Psoas muscle (tissue), 8 donors: ENCODE data around the gene DAO. TPM values are rescaled to one million over a fixed set of nuclear protein-coding genes. Genes with fewer than 3 reads are reported as not detected.

Experiments
- ATAC-seq, 4 donors: fragments of 200-7000 bp; cut with Tn5 transposase; one replicate each; pipeline ENCODE4 v1.9.1; 2020; ENCODE audit warnings: moderate library complexity in 3 of 4, mild to moderate bottlenecking in 2 of 4
- DNase-seq, 2 donors: peaks; one replicate each; pipeline ENCODE4 v3.0.0-alpha.2; 2020
- H3K27ac ChIP-seq: fragments of 200-600 bp; one replicate; pipeline ENCODE4 v1.8.0; 2022
- H3K27me3 ChIP-seq, 3 donors: fragments of 200-600 bp in 1 of 3; one replicate each; pipeline versions ENCODE4 v1.6.1 to v1.8.0; 2013 to 2022; ENCODE audit warnings: low read length in 2 of 3, mild to moderate bottlenecking in 2 of 3, moderate library complexity in 1 of 3; ENCODE audit not compliant: insufficient read depth in 3 of 3
- H3K36me3 ChIP-seq, 2 donors: fragments of 200-600 bp in 1 of 2; one replicate each; pipeline versions ENCODE4 v1.6.1 to v1.8.0; 2013 to 2022; ENCODE audit warnings: low read depth in 1 of 2, mild to moderate bottlenecking in 1 of 2, moderate library complexity in 1 of 2; ENCODE audit not compliant: insufficient read depth in 1 of 2
- H3K4me1 ChIP-seq: fragments of 200-600 bp; one replicate; pipeline ENCODE4 v1.8.0; 2022
- H3K4me3 ChIP-seq: fragments of 200-600 bp; one replicate; pipeline ENCODE4 v1.8.0; 2022; ENCODE audit warnings: mild to moderate bottlenecking
- H3K9me3 ChIP-seq: fragments of 200-600 bp; one replicate; pipeline ENCODE4 v1.8.0; 2022
- WGBS, 3 donors: extraction: QIAGEN DNeasy Blood & Tissue Kit; methylation state at CpG; one replicate each; pipeline versions ENCODE4 v1.1.6 to v1.1.7; 2013; 5-methylcytosine and 5-hydroxymethylcytosine counted together
- intact Hi-C, 2 donors: fragments of 100-400 bp; cut with DNase I; formaldehyde crosslinking; loops; one replicate each; pipeline versions ENCODE4 v1.11.0 to v1.14.2; 2022
- polyA plus RNA-seq, 3 donors: library from polyadenylated mRNA; stranded (reverse); fragments of 200-250 nt; gene quantifications; one replicate each; pipeline ENCODE4 v1.2.3, GENCODE V29; 2013
- total RNA-seq, 4 donors: library from RNA; stranded (reverse); fragmentation: NEBNext Ultra II Directional in 2 of 4; extraction: Animal tissue kit (Norgen Biotek cat#: 25700) in 2 of 4; gene quantifications; one replicate each; pipeline versions ENCODE4 v1.2.1 to v1.2.4, GENCODE V29; 2021 to 2023
- TF ChIP-seq, protein P1 (sequence below): fragments of 200-600 bp; IDR thresholded peaks from one replicate; pipeline ENCODE4 v1.8.0; 2022; ENCODE audit warnings: antibody characterized with exemption
- donor health status: healthy with polysubstance abuse.
- donor health status: DM: no; HTN: no; CAD: no; lungs with moderate emphysema.
- donor health status: Bipolar disorder and iron deficiency.
- donor health status: healthy.
- donor health status: DM: yes; HTN: yes; CAD: no.
- donor health status: DM: no; HTN: no; CAD: no.
- donor health status: DM: no; HTN: no; CAD: no.
- donor health status: DM: yes; HTN: yes; CAD: no.

Gene DAO
- total and polyA plus RNA-seq, 7 donors: not detected

- no peaks in the 10 kb centered on the region for H3K4me1 ChIP-seq
- 75 to 90% (median 90%) methylated on average over 5 of the region's 5 CpGs for WGBS, 3 donors
- peaks cover 4% of the 10 kb centered on the region for H3K9me3 ChIP-seq
- H3K27ac ChIP-seq: no peak overlapping the region
- H3K4me3 ChIP-seq: no peak overlapping the region
- intact Hi-C loops: no loop called here
- TF ChIP-seq, protein P1, sequence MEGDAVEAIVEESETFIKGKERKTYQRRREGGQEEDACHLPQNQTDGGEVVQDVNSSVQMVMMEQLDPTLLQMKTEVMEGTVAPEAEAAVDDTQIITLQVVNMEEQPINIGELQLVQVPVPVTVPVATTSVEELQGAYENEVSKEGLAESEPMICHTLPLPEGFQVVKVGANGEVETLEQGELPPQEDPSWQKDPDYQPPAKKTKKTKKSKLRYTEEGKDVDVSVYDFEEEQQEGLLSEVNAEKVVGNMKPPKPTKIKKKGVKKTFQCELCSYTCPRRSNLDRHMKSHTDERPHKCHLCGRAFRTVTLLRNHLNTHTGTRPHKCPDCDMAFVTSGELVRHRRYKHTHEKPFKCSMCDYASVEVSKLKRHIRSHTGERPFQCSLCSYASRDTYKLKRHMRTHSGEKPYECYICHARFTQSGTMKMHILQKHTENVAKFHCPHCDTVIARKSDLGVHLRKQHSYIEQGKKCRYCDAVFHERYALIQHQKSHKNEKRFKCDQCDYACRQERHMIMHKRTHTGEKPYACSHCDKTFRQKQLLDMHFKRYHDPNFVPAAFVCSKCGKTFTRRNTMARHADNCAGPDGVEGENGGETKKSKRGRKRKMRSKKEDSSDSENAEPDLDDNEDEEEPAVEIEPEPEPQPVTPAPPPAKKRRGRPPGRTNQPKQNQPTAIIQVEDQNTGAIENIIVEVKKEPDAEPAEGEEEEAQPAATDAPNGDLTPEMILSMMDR: no peak
- DNase-seq (no peak), ATAC-seq (no peak)
- peaks cover 0 to 11% (median 0%) of the 10 kb centered on the region in 3 donors for H3K27me3 ChIP-seq
- H3K36me3 ChIP-seq: no peaks in the 10 kb centered on the region
These were observed 15.4 kb downstream of the DAO start for GRCh38 chr12:108895220-108895802.

- Histone ChIP-seq H3K4me3 (no peak overlapping the region), H3K36me3 (no peaks in the 10 kb centered on the region), H3K27me3 (peaks cover 0 to 11% (median 0%) of the 10 kb centered on the region in 3 donors), H3K27ac (no peak overlapping the region), H3K4me1 (no peaks in the 10 kb centered on the region), H3K9me3 (no peaks in the 10 kb centered on the region)
- intact Hi-C loops: no loop called here
- WGBS, 3 donors: 54 to 60% (median 60%) methylated on average over 7 to 8 of the region's 8 CpGs
- ATAC-seq: no peak
- DNase-seq: no peak
- TF ChIP-seq, protein P1: no peak
These were observed 16.4 kb downstream of the DAO start for GRCh38 chr12:108896336-108896735.

- no peak for ATAC-seq
- TF ChIP-seq, protein P1: no peak
These were observed 16.9 kb downstream of the DAO start for GRCh38 chr12:108896817-108897216.

GRCh38 chr12:108899145-108899544, 19.3 kb downstream of the DAO start:
- TF ChIP-seq, protein P1: no peak
- H3K4me3 ChIP-seq: no peak overlapping the region
- H3K27me3 ChIP-seq: peaks cover 0 to 11% (median 0%) of the 10 kb centered on the region in 3 donors
- intact Hi-C loops: no loop called here
- no peaks in the 10 kb centered on the region for H3K36me3 ChIP-seq
- DNase-seq (no peak), ATAC-seq (no peak)
- no peaks in the 10 kb centered on the region for H3K9me3 ChIP-seq
- no peak overlapping the region for H3K27ac ChIP-seq
- H3K4me1 ChIP-seq: no peaks in the 10 kb centered on the region
- 81 to 89% (median 84%) methylated on average over 5 of the region's 5 CpGs for WGBS, 3 donors

More at GRCh38 chr12:108896817-108897216, 16.9 kb downstream of the DAO start:
- Histone ChIP-seq H3K36me3 (no peaks in the 10 kb centered on the region), H3K4me3 (no peak overlapping the region), H3K27me3 (peaks cover 0 to 11% (median 0%) of the 10 kb centered on the region in 3 donors), H3K4me1 (no peaks in the 10 kb centered on the region), H3K9me3 (no peaks in the 10 kb centered on the region), H3K27ac (no peak overlapping the region)
- 76 to 82% (median 80%) methylated on average over 4 of the region's 4 CpGs for WGBS, 3 donors
- intact Hi-C loops: no loop called here
- no peak for DNase-seq

GRCh38 chr12:108905725-108906124, 25.8 kb downstream of the DAO start:
- DNase-seq (no peak), ATAC-seq (no peak)
- H3K27ac ChIP-seq: no peak overlapping the region
- no peaks in the 10 kb centered on the region for H3K4me1 ChIP-seq
- TF ChIP-seq, protein P1: no peak
- H3K4me3 ChIP-seq: no peak overlapping the region
- intact Hi-C loops: no loop called here
- no peaks in the 10 kb centered on the region for H3K9me3 ChIP-seq
- peaks cover 0 to 7% (median 0%) of the 10 kb centered on the region in 3 donors for H3K27me3 ChIP-seq
- no peaks in the 10 kb centered on the region for H3K36me3 ChIP-seq
- WGBS, 3 donors: 79 to 82% (median 80%) methylated on average over 5 of the region's 5 CpGs
